RWPE2 (cell line): Measurements from ENCODE around the gene CADPS.

Source experiments
- ATAC-seq: fragments of 200-7000 bp; cut with Tn5 transposase; 3 replicates; pipeline ENCODE4 v1.9.1; 2021; ENCODE audit warnings: low read depth
- DNase-seq: peaks from one replicate; pipeline ENCODE4 v3.0.0-alpha.2; 2020; ENCODE audit warnings: low spot score
- H3K27ac ChIP-seq: fragments of 450-650 bp; 2 replicates; pipeline ENCODE4 v1.5.1; 2017; ENCODE audit warnings: mild to moderate bottlenecking; ENCODE audit not compliant: poor library complexity, severe bottlenecking
- H3K27me3 ChIP-seq: fragments of 250-450 bp; sonication (Bioruptor Pico); 2 replicates; pipeline ENCODE4 v1.5.1; 2021; ENCODE audit warnings: mild to moderate bottlenecking, moderate library complexity; ENCODE audit not compliant: insufficient read depth, poor library complexity, severe bottlenecking
- H3K36me3 ChIP-seq: fragments of 250-450 bp; sonication (Bioruptor Pico); 2 replicates; pipeline ENCODE4 v1.5.1; 2020; ENCODE audit warnings: low read depth, mild to moderate bottlenecking, moderate library complexity
- H3K4me1 ChIP-seq: fragments of 250-450 bp; sonication (Bioruptor Pico); 2 replicates; pipeline ENCODE4 v1.5.1; 2021; ENCODE audit warnings: mild to moderate bottlenecking, moderate library complexity; ENCODE audit not compliant: insufficient read depth, poor library complexity, severe bottlenecking
- H3K4me3 ChIP-seq: fragments of 250-450 bp; sonication (Bioruptor Pico); 2 replicates; pipeline ENCODE4 v1.5.1; 2021; ENCODE audit warnings: mild to moderate bottlenecking, moderate library complexity; ENCODE audit not compliant: severe bottlenecking
- H3K9me3 ChIP-seq: fragments of 250-450 bp; sonication (Bioruptor Pico); 2 replicates; pipeline ENCODE4 v1.5.1; 2021; ENCODE audit warnings: mild to moderate bottlenecking, moderate library complexity; ENCODE audit not compliant: severe bottlenecking
- TF ChIP-seq, protein P1 (sequence below): fragments of 450-650 bp; IDR thresholded peaks from one replicate; pipeline ENCODE4 v1.5.1; 2017; ENCODE audit warnings: mild to moderate bottlenecking, moderate library complexity; ENCODE audit not compliant: poor library complexity, severe bottlenecking

The CADPS gene

DNA sequence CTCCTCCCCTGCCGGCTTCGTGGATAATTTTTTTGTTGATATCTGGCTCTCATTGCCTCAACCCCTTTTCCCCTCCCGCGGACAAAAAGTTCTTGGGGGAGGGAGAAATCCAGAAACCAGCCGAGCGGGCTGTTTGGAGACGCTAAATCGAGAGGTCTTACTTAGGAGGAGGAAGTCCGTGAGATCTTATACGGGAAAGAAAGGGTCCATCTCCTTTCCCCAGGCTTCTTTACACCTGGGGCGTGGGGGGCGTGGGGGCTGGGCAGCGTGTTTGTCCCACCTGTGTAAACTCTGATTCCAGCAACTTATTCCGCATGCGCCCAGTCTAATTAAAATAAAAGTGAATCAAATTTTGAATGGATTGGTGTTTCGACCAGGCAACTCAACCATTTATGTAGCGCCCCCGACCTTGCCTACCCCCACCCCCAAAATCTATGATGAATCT lies 364 bp upstream of the CADPS start:
- Histone ChIP-seq H3K27me3 (peaks cover 66% of the 10 kb centered on the region), H3K4me3 (no peak overlapping the region), H3K9me3 (no peaks in the 10 kb centered on the region), H3K36me3 (no peaks in the 10 kb centered on the region), H3K4me1 (peaks cover 2% of the 10 kb centered on the region), H3K27ac (no peak overlapping the region)
- DNase-seq: no peak
- ATAC-seq: no peak
- TF ChIP-seq, protein P1, sequence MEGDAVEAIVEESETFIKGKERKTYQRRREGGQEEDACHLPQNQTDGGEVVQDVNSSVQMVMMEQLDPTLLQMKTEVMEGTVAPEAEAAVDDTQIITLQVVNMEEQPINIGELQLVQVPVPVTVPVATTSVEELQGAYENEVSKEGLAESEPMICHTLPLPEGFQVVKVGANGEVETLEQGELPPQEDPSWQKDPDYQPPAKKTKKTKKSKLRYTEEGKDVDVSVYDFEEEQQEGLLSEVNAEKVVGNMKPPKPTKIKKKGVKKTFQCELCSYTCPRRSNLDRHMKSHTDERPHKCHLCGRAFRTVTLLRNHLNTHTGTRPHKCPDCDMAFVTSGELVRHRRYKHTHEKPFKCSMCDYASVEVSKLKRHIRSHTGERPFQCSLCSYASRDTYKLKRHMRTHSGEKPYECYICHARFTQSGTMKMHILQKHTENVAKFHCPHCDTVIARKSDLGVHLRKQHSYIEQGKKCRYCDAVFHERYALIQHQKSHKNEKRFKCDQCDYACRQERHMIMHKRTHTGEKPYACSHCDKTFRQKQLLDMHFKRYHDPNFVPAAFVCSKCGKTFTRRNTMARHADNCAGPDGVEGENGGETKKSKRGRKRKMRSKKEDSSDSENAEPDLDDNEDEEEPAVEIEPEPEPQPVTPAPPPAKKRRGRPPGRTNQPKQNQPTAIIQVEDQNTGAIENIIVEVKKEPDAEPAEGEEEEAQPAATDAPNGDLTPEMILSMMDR: no peak

GRCh38 chr3:62873761-62874710 lies 1.2 kb downstream of the CADPS start:
- Histone ChIP-seq H3K4me1 (peaks cover 7% of the 10 kb centered on the region), H3K4me3 (peak overlapping the region; percentile 3), H3K27me3 (peaks cover 66% of the 10 kb centered on the region), H3K9me3 (no peaks in the 10 kb centered on the region), H3K27ac (no peak overlapping the region), H3K36me3 (no peaks in the 10 kb centered on the region)
- no peak for DNase-seq
- TF ChIP-seq, protein P1: no peak
- peak; percentile 30 for ATAC-seq

DNA sequence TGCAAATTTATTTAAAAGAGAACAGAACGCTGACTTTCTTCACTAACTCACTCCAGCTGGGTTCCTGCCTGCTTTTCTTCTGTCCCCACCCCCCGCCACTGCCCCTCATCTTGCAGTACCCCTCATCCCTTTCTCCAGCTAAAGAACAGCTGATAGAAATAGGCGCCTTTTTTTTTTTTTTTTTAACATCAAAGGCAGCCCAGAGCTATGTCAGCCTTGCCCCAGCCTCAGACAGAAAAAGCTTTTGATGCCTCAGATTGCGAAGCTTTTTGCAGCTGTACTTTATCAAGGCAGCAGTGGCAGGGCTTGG lies 1.8 kb downstream of the CADPS start:
- Histone ChIP-seq H3K4me1 (peaks cover 7% of the 10 kb centered on the region), H3K36me3 (no peaks in the 10 kb centered on the region), H3K4me3 (no peak overlapping the region), H3K27ac (no peak overlapping the region), H3K27me3 (peaks cover 70% of the 10 kb centered on the region), H3K9me3 (no peaks in the 10 kb centered on the region)
- DNase-seq (no peak), ATAC-seq (no peak)
- TF ChIP-seq, protein P1: peak; percentile 16

- peaks cover 61% of the 10 kb centered on the region for H3K27me3 ChIP-seq
- TF ChIP-seq, protein P1: no peak
- H3K9me3 ChIP-seq: no peaks in the 10 kb centered on the region
- H3K4me1 ChIP-seq: peaks cover 7% of the 10 kb centered on the region
- H3K36me3 ChIP-seq: no peaks in the 10 kb centered on the region
- ATAC-seq: no peak
- no peak overlapping the region for H3K27ac ChIP-seq
- no peak overlapping the region for H3K4me3 ChIP-seq
- no peak for DNase-seq
Measured at GRCh38 chr3:62872318-62872717, 2.9 kb downstream of the CADPS start.

DNA sequence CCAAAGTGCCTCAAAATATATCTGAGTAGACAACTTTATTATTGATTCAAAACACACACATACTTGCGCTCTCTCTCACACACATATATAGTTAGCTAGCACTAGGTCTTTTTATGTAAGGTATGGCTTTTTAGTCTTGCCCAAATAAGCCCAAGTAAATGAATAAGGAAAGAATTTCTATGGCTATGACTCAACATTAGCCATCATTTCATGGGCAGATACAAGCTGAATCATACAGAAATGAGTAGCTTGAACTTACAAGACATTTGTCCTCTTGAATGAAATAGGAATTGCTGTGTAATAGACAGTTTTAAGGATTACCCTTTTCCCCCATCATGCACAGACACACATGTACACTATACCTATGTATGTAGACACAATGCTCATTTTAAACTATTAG lies 4.9 kb downstream of the CADPS start:
- H3K9me3 ChIP-seq: no peaks in the 10 kb centered on the region
- peak; percentile 87 for ATAC-seq
- peaks cover 41% of the 10 kb centered on the region for H3K27me3 ChIP-seq
- peaks cover 7% of the 10 kb centered on the region for H3K4me1 ChIP-seq
- no peak for DNase-seq
- H3K27ac ChIP-seq: no peak overlapping the region
- H3K36me3 ChIP-seq: no peaks in the 10 kb centered on the region
- TF ChIP-seq, protein P1: no peak
- H3K4me3 ChIP-seq: no peak overlapping the region
